ENCODE measurements around the gene CYP24A1.

- TF ChIP-seq CTCF (IDR thresholded peaks at IDR 0.05) (no peak), POLR2A (IDR thresholded peaks at IDR 0.05) (no peak)
Measured at GRCh38 chr20:54115172-54115854, 58.5 kb downstream of the CYP24A1 start.

All from esophagus squamous epithelium (tissue), 4 donors.